Medulla oblongata (tissue), 1 donor: Measurements from ENCODE around the gene TMEM184B.

Source experiments
- DNase-seq: peaks from one replicate; pipeline ENCODE4 v3.0.0-alpha.2; 2015; ENCODE audit errors: extremely low spot score

TMEM184B gene

DNA sequence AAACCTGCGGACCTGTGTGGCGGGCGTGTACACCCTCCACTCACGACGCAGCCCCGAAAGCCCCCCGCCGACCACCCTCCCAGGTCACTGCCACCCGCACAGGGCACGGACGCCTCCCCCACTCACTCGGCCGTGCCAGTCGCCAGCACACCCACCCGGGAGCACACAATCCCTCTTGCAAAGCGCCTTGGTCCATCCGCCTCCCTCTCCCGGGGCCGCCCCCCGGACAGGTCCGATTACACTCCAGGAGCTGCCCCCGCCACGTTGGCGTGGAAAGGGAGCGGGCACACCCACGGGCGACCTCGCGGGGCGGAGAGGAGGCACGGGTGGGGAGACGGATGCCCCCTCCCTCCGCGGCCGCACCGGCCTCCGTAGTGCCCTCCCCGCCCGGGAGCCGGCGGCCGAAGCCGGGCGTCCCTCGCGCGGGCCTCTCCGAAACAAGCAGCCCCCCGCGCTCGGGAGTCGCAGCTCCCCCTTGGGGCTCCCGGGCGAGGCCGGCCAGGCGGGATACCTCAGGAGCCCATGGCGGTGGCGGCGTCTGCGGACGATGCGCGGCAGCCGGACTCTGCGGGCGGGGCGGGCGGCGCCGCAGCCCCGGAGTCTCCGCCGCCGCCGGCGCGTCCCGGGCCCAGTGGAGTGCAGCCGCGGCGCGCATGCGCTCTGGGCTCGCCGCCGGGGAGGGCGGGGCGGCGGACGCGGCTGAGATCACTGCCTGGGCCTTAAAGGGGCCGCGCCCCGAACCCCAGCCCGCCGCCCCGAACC, at the start of gene TMEM184B:
TSS of gene TMEM184B (minus strand) at position 638 of the 762 bp plus-strand sequence. CDS start 25,049 bp downstream, outside the sequence.
- peak; percentile 87 for DNase-seq

DNA sequence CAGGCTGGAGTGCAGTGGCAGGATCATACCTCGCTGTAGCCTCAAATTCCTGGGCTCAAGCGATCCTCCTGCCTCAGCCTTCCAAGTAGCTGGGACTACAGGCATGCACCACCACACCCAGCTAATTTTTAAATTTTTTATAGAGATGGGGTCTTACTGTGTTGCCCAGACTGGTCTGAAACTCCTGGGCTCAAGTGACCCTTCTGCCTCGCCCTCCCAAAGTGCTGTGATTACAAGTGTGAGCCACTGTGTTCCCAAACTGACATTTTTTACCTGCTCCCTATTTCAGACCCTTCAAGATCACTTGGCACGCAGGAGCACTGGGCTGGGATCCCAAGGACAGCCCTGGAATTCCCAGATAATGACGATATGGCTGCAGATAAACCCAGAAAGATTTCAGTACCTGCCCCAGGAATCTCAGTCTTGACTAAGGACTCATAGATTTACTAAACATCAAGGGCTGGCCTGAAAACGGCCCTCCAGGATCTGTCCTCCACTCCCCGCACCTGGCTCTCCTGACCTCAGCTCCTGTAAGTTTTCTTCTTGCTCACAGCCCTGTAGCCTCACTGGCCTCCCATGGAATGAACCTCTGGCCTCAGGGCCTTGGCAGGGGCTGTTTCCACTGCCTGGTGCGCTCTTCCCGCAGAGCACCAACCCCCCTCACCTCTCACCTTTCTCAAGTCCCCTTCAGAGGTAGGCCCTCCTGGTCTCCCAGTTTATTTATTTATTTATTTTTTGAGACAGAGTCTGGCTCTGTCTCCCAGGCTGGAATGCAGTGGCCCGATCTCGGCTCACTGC, 48.0 kb upstream of the TMEM184B start:
- DNase-seq = no peak

DNA sequence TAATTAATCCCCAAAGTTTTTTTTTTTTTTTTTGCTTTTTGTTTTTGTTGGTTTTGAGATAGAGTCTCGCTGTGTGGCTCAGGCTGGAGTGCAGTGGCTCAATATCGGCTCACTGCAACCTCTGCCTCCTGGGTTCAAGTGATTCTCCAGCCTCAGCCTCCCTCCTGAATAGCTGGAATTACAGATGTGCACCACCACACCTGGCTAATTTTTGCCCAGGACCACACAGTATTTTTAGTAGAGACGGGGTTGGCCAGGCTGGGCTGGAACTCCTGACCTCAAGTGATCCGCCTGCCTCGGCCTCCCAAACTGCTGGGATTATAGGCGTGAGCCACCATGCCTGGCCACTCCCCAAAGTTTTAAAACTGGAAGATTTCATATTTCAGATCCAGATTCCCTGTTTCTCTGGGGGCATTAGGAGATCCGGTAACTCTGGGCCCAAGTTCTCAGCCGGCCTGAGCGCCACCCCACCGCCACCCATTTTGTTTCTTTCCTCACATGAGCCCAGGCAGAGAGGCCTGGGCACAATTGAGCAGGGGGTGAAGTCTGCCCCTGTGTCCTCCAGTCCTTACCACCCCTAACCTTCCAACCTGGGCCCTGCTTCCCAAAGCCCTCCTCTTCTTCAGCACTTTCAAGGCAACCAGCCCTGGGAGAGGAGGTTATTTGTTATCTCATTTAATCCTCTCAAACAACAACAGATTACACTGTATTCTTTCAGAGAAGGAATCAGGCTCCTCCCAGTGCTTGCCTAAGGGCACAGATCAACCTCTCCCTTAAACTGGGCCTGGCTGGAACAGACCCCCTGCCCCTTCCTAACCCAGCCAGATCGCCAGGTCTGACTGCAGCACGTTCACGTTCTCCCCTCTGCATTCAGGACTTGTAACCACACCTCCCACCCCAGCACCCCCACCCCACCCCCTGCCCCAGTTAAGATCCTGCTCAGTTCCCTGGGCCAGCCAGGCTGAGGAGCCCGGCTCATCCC, 46.3 kb upstream of the TMEM184B start:
- no peak for DNase-seq

DNA sequence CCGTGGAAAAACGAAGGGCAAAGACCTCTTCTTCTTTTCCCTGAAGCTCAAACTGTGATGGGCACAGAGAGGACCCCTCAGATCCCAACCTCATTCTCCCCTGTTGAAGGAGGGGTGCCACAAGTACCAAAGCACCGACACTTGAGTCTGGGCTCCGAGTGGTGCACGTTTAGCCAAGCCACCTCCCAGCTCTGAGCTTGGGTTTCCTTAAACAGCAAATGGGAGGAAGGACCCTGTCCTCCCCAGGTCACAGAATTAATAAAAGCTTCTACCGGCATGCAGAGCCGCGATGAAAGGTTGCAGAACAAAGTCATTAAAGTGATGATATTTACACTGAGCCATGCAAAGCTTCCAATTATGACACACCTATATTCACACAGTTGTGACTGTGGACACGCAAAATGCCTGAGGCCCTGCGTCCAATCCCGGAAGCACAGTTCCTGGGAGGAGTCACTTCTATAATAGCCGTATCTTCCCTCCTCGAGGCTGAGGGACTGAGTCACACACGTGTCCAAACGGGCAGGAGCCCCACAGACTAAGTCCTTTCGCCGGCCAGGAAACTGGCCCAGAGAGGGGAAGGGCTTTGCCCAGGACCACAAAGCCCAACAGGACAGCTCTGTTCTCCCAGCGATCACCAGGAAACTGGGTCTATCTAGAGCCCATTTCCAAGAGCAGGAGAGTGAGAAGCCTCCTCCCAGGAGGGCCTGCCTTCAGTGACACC, 45.3 kb upstream of the TMEM184B start:
- DNase-seq = peak; percentile 59

DNA sequence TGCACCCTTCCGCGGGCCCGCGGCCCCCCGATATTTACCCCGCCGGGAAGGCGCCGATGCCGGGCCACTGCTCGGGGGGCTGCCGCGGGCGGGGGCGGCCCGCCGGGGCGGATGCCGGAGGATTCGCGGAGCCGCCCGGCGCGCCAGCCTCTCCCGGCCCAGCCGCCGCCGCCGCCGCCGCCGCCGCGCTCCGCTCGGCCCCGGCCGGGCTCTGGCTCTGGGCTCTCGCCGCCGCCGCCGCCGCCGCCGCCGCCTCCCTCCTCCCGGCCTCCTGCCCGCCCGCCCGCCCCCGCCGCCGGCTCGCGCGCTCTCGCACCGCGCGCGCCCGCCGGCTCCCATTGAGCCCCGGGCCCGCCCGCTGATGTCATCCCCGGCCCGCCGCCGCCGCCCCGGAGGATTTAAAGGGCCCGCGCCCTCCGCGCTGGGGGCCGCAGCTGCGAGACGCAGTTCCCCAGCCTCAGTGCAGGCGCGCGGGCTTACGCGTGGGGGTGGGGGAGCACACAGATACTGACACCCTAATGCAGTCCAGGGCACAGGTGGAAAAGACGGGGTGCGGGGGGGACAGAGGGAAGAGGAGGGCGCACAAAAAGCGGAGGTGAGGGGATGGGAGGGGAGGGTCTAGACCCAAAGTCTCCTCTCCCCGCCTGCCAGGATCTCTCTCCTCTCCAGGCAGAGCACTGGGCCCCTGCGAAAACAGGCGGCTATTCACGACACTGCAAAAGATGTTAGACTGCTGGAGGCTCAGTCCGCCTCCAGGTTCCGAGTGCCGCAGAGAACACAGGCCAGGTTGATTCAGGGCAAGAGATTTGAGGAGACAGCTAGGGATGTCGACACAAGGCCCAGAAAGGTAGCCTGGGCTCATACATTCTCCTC, 44.5 kb upstream of the TMEM184B start, which contains the start of gene CSNK1E:
TSS of gene CSNK1E (minus strand) at position 312 of the 873 bp plus-strand sequence. CDS start 3,276 bp downstream, outside the sequence.
- peak; percentile 79 for DNase-seq

DNA sequence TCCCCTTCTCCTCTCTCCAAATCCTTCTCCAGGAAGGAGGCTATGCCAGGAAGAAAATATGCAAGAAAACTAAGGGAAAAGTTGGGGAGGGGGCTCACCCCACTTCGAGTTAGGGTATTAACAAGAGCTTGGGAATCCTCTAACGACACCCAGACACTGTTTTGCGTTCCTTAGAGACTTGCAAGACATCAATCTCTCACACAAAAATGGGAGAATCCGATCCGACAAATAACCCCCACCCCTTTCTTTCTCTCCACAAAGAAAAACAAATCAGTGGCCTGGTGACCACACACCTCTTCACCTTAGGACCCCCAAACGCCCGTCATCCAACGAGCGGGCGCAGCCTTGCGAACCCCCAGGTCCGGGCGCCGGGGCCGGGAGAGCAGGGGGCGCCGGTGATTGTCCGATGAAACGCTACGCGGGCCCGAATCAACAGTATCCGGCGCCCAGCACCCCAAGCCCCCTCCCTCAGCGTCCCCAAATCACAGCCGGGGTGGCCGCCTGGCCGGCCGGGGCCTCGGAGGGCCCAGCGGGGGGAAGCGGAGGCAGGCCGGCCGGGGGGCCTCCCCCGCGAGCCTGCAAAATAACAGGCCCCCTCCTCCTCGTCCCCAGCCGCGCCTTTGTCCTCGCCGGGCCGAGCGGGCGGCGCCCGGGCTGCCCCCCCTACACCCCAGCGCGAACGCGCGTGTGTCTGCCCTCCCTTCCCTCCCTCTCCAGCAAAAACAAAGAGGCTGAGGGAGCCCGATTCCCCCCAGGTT, 43.7 kb upstream of the TMEM184B start:
- DNase-seq = peak; percentile 85

DNA sequence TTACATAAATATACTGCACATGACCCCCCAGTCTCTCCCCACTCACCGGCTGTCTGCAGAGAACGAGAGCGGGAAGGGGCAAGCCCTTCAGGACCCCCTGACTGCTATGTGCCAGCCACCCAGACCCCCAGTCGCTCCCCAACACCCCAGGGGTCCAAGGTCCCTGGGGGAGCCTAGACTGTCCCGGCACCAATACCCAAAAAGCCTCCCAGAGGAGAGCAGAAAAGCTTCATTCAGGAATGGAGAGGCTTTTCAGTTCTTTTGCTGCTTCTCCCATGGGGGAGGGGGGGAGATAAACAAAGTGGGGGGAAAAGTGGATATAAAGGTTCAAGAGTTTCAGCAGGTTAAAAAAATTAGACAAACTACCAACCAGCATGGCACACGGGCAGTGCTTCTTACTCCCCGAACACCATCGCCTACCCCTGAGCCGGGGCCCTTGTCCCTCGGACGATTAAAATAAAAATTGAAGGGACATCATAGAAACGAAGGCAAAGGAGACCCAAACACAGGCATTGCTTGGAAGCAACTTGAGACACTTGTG, 43.1 kb upstream of the TMEM184B start:
- no peak for DNase-seq

DNA sequence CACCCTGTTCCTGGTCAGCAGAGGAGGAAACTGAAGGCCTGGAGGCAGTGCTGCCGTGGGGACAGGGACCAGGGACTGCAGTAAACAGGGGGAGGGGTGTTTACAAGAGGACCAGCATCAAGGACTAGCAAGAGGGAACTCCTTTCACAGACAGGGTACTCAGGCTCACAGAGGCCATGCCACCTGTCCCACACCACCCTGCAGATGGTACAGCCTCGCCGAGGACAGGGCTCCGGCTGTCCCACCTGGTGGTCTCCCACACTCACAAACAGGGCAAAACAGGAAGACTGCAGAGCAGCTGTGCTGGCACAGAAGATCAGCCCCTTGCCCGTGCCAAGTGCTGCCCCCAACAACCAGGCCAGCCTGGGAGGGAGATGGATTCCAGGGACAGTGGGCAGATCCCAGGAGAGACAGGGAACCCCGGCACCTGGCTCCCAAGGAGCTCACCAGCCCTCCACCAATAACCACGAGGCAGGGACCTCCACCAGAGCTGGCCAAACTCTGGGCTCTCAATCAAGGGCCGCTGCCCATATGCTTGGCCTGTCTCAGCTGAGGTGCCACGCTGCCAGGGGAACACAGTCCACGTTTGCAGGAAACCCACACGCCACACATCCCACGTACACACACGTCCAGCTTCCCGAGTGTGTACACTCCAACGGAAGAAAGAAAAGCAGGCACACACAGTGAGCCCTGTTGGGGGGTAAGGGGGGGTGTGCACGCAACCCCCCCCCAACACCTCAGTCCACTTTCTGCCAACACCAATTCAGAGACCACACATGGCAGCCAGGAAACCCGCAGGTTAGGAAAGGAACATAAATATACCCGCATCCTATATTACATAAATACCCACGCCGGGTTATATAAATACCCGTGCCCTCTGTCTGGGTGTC, 42.4 kb upstream of the TMEM184B start:
- DNase-seq = peak; percentile 45

DNA sequence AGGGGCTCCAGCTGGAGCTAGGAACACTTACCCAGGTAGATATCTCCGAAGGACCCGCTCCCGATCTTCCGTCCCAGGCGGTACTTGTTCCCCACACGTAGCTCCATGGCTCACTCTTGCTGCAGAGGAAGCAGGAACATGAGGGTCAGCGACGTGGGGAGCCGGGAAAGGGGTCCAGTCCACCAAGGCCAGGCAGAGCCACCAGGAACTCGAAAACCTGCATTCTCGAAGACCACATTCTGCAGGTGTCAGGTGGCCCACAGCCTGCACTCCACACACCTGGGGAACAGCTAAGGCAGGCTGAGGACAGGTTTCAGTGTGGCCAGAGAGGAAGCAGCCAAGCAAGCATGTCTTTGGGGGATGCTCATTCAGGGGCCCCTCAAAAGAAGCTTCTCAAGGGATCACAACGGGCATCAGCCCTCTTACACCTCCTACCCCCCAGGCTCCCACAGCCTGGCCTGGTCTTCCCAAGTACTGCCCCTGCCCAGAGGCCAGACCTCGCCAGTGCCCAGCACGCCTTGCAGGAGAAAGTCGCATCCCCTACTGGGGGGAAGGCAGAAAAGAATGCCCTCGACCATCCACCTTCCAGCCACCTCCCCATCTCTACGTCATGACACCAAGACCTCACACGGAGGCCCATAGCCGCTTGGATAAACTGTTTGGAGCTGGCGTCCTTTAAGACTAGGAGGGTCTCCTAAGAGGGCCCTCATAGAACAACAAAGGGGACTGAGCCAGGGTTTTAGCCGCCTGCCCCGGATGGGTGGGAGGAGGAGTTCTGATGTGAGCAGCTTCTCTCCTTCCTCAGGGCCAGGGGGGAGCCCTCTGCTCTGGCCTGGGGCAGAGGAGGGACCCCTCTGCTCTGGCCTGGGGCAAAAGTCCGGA, 41.5 kb upstream of the TMEM184B start:
- DNase-seq = peak; percentile 30

DNA sequence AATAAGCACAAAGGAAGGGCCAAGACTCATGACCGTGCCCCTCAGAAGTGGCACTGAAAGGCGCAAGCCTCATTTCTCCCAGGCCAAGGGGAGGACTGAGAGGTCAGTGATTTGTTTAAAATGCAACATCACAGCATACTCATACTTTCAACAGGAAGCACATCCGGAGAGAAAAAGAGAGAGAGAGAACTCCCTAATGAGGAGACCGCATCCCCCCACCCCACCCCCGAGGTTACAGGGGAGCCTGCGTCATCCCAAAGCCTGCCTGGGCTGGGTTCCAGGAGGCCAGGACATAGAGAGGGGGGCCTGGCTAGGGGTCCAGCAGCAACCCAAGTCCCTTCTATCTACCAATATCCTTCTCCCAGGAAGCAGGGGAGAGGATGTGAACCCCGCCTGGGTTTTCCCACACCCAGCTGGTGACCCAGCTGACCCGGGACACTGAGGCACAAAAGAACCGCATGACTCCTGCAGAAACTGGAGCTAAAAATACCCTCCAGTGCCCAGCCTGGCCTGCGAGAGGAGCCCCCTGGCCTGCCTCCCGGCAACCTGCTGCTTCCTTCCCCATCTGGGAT, 40.7 kb upstream of the TMEM184B start:
- peak; percentile 69 for DNase-seq

DNA sequence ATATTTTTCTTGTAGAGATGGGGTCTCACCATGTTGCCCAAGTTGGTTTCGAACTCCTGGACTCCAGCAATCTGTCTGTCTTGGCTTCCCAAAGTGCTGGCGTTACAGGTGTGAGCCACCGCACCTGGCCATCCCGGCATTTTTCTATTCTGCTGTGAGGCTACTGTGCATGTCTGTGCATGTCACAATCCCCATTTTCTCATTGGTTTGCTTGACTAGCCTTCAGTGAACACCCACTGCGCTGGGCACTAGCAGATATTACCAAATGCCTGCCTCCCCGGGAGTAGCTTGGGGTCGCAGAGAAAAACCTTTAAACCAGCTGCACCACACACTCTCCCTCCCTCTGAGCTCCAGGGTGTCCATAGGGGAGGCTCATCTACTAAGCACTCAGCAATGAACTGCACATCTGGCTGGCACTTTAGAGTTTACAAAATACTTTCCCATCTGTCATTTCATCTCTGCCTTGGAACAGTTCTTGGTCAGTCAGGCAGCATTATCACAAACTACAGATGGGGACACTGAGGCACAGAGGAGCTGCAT, 39.5 kb upstream of the TMEM184B start:
- DNase-seq = no peak

DNA sequence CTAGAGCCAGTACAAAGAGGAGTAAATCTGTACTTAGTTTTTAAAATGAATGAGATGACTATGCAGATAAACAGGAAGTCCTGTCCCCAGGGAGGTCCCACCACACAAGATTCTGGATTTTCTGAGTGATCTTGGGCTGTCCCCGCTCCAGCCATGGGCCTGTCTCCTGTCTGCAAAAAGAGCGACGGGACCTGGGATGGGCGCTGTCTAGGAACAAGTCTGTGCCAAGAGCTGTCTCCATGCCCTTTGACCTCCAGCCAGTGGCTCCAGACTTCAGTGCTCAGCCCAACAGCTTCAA, 38.5 kb upstream of the TMEM184B start:
- DNase-seq = no peak

DNA sequence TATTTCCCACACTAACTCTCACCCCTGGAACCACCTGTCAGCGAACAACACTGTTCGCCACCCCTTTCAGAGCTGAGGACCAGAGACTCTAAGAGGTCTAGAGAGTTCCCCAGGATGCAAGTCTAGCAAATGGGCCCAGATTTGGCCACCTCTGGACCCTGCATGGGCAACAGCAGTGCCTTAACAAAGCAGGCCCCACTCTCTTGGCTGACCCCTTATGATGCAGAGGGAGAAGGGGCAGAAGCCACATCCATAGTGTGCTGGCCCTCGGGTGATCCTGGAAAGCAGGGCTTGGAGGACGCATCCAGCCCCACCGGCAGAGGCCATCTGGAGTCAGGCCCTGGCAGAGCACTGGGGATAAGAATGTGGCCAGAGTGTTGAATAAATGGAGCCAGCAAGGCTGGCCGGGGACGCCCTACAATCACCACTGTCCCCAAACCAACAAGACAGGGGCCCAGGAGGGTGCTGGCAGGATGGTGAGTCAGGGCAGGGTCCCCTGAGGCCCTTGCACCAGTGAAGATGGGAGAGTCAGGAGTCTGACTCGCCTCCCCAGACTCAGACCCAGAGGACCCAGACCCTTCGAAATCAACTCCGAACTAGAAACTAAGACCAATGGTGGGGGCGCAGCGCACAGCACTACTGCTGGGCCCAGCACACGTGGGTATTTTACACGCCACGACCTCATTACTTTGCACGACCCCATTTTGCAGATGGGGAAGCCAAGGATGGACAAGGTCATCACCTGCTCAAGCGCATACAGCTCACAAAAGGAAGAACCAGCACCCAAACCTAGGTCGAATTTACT, 37.9 kb upstream of the TMEM184B start:
- DNase-seq = no peak

DNA sequence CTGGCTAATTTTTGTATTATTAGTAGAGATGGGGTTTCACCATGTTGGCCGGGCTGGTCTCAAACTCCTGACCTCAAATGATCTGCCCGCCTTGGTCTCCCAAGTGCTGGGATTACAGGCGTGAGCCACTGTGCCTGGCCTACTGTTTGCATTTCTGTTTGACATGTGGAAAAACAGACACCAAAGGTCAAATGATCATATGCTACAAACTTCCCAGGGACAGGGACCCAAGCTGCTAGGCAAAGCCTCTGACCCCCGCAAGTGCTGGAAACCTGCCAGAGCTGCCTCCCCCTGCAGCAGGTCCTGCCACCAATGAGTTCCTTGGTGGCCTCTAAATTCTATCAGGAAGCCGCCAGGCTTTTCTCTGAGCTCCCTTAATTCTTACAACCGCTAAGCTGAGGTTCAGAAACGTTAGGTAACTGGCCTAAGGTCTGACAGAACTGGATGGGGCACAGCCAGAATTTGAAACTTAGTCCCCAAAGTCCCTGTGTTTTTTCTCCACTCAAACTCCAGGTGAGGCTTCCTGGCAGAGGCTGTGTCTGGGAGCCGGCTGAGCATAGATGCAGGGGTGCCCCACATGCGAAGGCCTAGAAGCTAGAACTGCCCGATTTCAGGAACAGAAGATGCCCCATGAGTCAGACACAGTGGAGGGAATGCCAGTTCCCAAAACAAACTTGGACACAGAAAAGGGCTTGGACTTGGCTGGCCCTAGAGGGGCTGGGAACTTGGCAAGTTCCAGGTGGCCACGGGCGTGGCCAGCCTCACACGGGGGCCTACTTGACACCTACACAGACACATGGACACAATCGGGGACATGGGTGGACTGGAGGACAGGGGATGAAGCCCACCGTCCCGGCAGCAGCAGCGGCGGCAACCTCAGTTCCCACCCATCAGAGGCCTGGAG, 37.1 kb upstream of the TMEM184B start:
- DNase-seq = peak; percentile 46
